Suprapubic skin (tissue), 4 donors: ENCODE data around the gene CALCOCO2. TPM values are rescaled to one million over a fixed set of nuclear protein-coding genes. Genes with fewer than 3 reads are reported as not detected.

Experiments used
- DNase-seq, 2 donors: peaks; one replicate each; pipeline ENCODE4 v3.0.0-alpha.2; 2019; ENCODE audit warnings: low spot score in 2 of 2
- H3K27ac ChIP-seq: fragments of 200-600 bp; sonication (generic); one replicate; pipeline ENCODE4 v1.5.1; 2019
- H3K27me3 ChIP-seq: fragments of 200-600 bp; sonication (generic); one replicate; pipeline ENCODE4 v1.5.1; 2019
- H3K36me3 ChIP-seq: fragments of 200-600 bp; sonication (generic); one replicate; pipeline ENCODE4 v1.5.1; 2019
- H3K4me1 ChIP-seq: fragments of 200-600 bp; sonication (generic); one replicate; pipeline ENCODE4 v1.5.1; 2019
- H3K4me3 ChIP-seq: fragments of 200-600 bp; sonication (generic); one replicate; pipeline ENCODE4 v1.5.1; 2019; ENCODE audit warnings: mild to moderate bottlenecking
- H3K9me3 ChIP-seq: fragments of 200-600 bp; sonication (generic); one replicate; pipeline ENCODE4 v1.5.1; 2019
- CTCF ChIP-seq, 2 donors: fragments of 200-600 bp in 1 of 2; fragments of 450-650 bp in 1 of 2; sonication (generic) in 1 of 2; IDR thresholded peaks; one replicate each; pipeline ENCODE4 v1.5.1; 2016 to 2019; ENCODE audit warnings: antibody characterized with exemption in 2 of 2, mild to moderate bottlenecking in 1 of 2, moderate library complexity in 1 of 2
- EP300 ChIP-seq: sonication (generic); formaldehyde crosslinking; IDR thresholded peaks from one replicate; pipeline ENCODE4 v1.6.1; 2017; ENCODE audit warnings: antibody characterized with exemption
- POLR2A ChIP-seq, 2 donors: fragments of 450-650 bp; IDR thresholded peaks; one replicate each; pipeline ENCODE4 v1.6.1; 2017; ENCODE audit warnings: antibody characterized with exemption in 2 of 2, mild to moderate bottlenecking in 2 of 2, moderate library complexity in 2 of 2
- POLR2AphosphoS5 ChIP-seq, 3 donors: sonication (generic); formaldehyde crosslinking; IDR thresholded peaks; one replicate each; pipeline ENCODE4 v1.6.1; 2017; ENCODE audit warnings: antibody characterized with exemption in 3 of 3
- WGBS: methylation state at CpG from one replicate; pipeline ENCODE4 v1.1.5; 2018; 5-methylcytosine and 5-hydroxymethylcytosine counted together
- total RNA-seq, 4 donors: library from RNA; depleted of rRNA; stranded (reverse); fragments of >200 nt; gene quantifications; one replicate each; pipeline ENCODE4 v1.1.0, GENCODE V29; 2016

Gene CALCOCO2
- total RNA-seq, 4 donors from 2014 or later, result 87.2 to 133 (median 102) TPM

GRCh38 chr17:48873696-48874443 lies 43.0 kb downstream of the CALCOCO2 start:
- peaks cover 13% of the 10 kb centered on the region for H3K4me1 ChIP-seq
- H3K9me3 ChIP-seq, result no peaks in the 10 kb centered on the region
- DNase-seq, result no peak
- TF ChIP-seq CTCF (IDR thresholded peaks at IDR 0.05) (no peak), EP300 (no peak), POLR2AphosphoS5 (IDR thresholded peaks at IDR 0.05) (no peak), POLR2A (IDR thresholded peaks at IDR 0.05) (no peak)
- whole genome bisulfite sequencing, result 61% methylated on average over 5 of the region's 5 CpGs
- H3K4me3 ChIP-seq, result no peak overlapping the region
- H3K27ac ChIP-seq, result no peak overlapping the region
- no peaks in the 10 kb centered on the region for H3K27me3 ChIP-seq
- H3K36me3 ChIP-seq, result no peaks in the 10 kb centered on the region

- no peak overlapping the region for H3K27ac ChIP-seq
- H3K4me1 ChIP-seq, result no peaks in the 10 kb centered on the region
- H3K27me3 ChIP-seq, result no peaks in the 10 kb centered on the region
- no peaks in the 10 kb centered on the region for H3K36me3 ChIP-seq
- 22% methylated on average over 12 of the region's 12 CpGs for WGBS
- H3K9me3 ChIP-seq, result no peaks in the 10 kb centered on the region
- no peak overlapping the region for H3K4me3 ChIP-seq
- no peak for DNase-seq
- TF ChIP-seq CTCF (IDR thresholded peaks at IDR 0.05) (peak; percentile 90 to 95), EP300 (no peak)
Observed at GRCh38 chr17:48878920-48879898, 48.4 kb downstream of the CALCOCO2 start.

GRCh38 chr17:48882272-48882671 lies 51.4 kb downstream of the CALCOCO2 start:
- WGBS, result 87% methylated on average over 2 of the region's 2 CpGs
- TF ChIP-seq CTCF (IDR thresholded peaks at IDR 0.05), result no peak
- TF ChIP-seq EP300, result no peak
- no peak for TF ChIP-seq POLR2AphosphoS5 (IDR thresholded peaks at IDR 0.05)
- no peak for TF ChIP-seq POLR2A (IDR thresholded peaks at IDR 0.05)
- no peak for DNase-seq
- H3K9me3 ChIP-seq, result no peaks in the 10 kb centered on the region
- no peaks in the 10 kb centered on the region for H3K27me3 ChIP-seq
- H3K4me3 ChIP-seq, result no peak overlapping the region
- no peaks in the 10 kb centered on the region for H3K36me3 ChIP-seq
- peaks cover 4% of the 10 kb centered on the region for H3K4me1 ChIP-seq
- no peak overlapping the region for H3K27ac ChIP-seq

GRCh38 chr17:48883171-48883570 lies 52.3 kb downstream of the CALCOCO2 start:
- Histone ChIP-seq H3K27me3 (no peaks in the 10 kb centered on the region), H3K9me3 (no peaks in the 10 kb centered on the region), H3K36me3 (no peaks in the 10 kb centered on the region), H3K27ac (no peak overlapping the region), H3K4me1 (peaks cover 4% of the 10 kb centered on the region), H3K4me3 (no peak overlapping the region)
- no peak for DNase-seq
- TF ChIP-seq POLR2AphosphoS5 (IDR thresholded peaks at IDR 0.05) (no peak), CTCF (IDR thresholded peaks at IDR 0.05) (no peak), EP300 (no peak), POLR2A (IDR thresholded peaks at IDR 0.05) (no peak)
- WGBS, result 55% methylated on average over 10 of the region's 10 CpGs

- Histone ChIP-seq H3K4me3 (no peak overlapping the region), H3K27me3 (no peaks in the 10 kb centered on the region), H3K27ac (no peak overlapping the region), H3K4me1 (peaks cover 26% of the 10 kb centered on the region), H3K9me3 (no peaks in the 10 kb centered on the region), H3K36me3 (peaks cover 2% of the 10 kb centered on the region)
- 93% methylated on average over 2 of the region's 2 CpGs for WGBS
- no peak for TF ChIP-seq POLR2AphosphoS5 (IDR thresholded peaks at IDR 0.05)
- TF ChIP-seq CTCF (IDR thresholded peaks at IDR 0.05), result no peak
- no peak for TF ChIP-seq EP300
- no peak for TF ChIP-seq POLR2A (IDR thresholded peaks at IDR 0.05)
- no peak for DNase-seq
Observed at GRCh38 chr17:48890086-48890485, 59.3 kb downstream of the CALCOCO2 start.
